ENCODE data around the gene PAWR.

Gene PAWR

DNA sequence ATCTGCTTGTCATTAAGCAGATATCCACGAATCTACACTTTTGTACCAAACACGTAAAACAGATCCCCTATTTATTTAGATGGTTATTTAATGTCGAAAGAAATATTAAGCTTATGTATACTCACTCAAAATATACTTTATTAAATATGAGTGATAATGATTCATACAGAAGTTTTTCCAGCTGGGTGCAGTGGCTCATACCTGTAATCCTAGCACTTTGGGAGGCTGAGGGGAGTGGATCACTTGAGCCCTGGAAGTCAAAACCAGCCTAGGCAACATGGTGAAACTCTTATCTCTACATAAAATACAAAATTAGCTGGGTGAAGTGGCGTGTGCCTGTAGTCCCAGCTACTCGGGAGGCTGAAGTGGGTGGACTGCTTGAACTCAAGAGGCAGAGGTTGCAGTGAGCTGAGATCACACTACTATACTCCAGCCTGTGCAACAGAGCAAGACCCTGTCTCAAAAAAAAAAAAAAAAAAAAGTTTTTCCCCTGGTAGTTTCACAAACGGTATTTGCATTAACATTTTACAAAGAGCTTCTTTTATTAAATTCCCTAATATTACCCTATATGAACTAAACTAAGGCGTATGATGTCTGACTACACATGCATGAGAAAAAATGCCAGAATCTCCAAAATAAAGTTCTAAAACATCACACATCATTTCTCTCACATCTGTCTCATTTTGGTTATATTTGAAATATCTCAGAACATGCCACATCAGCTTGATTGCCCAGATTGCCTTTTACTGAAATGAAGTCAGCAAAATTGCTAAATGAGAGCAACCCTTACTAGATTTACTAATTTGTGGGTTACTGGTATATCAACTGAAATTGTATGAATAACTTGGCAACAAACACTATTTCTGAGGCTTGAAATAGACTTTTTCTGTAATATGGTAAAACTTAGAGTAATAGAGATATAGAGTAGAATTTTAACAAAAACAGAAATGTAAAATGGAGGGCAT is 74.9 kb downstream of the PAWR start:
- H3K27ac ChIP-seq = no peak overlapping the region
- TF ChIP-seq, protein P1, sequence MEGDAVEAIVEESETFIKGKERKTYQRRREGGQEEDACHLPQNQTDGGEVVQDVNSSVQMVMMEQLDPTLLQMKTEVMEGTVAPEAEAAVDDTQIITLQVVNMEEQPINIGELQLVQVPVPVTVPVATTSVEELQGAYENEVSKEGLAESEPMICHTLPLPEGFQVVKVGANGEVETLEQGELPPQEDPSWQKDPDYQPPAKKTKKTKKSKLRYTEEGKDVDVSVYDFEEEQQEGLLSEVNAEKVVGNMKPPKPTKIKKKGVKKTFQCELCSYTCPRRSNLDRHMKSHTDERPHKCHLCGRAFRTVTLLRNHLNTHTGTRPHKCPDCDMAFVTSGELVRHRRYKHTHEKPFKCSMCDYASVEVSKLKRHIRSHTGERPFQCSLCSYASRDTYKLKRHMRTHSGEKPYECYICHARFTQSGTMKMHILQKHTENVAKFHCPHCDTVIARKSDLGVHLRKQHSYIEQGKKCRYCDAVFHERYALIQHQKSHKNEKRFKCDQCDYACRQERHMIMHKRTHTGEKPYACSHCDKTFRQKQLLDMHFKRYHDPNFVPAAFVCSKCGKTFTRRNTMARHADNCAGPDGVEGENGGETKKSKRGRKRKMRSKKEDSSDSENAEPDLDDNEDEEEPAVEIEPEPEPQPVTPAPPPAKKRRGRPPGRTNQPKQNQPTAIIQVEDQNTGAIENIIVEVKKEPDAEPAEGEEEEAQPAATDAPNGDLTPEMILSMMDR (conservative IDR thresholded peaks at IDR 0.05) = no peak
- TF ChIP-seq ZFX (IDR thresholded peaks at IDR 0.05) = no peak

DNA sequence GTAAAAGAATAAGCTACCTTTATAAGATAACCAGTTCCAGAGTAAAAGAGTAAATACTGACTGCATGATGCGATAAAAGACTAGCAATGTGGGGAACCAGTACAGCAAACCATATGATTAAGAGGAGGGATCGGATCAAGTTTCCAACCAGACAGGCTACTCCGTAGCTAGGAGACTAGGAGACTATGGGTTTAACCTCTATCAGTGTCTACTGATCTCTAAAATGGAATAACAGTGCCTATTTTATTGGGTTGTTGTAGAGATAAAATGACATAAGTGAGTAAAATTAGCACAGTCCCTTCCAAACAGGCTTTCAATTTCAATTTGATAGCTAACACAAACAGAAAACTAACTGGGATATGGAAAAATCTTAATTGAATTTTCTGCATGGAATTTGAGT is 76.0 kb downstream of the PAWR start:
- no peak for TF ChIP-seq ZFX (IDR thresholded peaks at IDR 0.05)
- TF ChIP-seq, protein P1 (conservative IDR thresholded peaks at IDR 0.05) = no peak
- H3K27ac ChIP-seq = no peak overlapping the region

DNA sequence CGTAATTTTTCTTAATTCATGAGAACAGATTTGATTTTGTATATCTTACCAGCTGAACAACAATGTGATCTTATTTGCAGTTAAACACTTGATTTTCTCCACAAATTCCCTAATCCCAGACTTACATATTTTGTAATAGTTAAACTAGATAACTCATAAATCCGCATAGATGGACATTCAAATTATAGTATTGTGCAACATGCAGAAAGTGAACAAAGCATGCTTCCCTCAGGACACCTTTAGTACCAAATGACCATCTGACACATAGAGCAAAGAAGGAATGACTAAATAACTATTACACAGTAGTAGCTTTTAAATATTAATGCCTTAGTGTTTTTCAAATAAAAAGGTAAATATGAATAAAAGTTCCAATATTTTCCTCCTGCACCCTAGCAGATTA is 88.9 kb downstream of the PAWR start:
- no peak for TF ChIP-seq ZFX (IDR thresholded peaks at IDR 0.05)
- TF ChIP-seq, protein P1 (conservative IDR thresholded peaks at IDR 0.05) = no peak
- H3K27ac ChIP-seq = no peak overlapping the region

DNA sequence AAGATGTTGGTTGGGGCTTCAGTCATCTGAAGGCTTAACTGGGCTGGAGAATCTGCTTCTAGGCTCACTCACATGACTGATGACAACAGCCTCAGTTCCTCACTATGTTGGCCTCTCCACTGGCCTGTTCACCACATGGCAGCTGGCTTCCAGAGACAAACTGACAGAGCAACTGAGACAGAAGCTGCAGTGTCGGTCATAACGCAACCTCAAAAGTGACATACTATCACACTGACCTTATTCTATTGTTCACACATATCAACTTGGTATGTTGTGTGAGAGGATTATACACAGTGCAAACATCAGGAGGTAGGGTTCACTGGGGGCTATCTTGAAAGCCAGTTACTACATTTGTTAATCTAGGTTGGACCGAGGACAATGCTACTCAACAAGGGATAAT is 92.9 kb downstream of the PAWR start:
- no peak for TF ChIP-seq ZFX (IDR thresholded peaks at IDR 0.05)
- TF ChIP-seq, protein P1 (conservative IDR thresholded peaks at IDR 0.05) = no peak
- no peak overlapping the region for H3K27ac ChIP-seq

DNA sequence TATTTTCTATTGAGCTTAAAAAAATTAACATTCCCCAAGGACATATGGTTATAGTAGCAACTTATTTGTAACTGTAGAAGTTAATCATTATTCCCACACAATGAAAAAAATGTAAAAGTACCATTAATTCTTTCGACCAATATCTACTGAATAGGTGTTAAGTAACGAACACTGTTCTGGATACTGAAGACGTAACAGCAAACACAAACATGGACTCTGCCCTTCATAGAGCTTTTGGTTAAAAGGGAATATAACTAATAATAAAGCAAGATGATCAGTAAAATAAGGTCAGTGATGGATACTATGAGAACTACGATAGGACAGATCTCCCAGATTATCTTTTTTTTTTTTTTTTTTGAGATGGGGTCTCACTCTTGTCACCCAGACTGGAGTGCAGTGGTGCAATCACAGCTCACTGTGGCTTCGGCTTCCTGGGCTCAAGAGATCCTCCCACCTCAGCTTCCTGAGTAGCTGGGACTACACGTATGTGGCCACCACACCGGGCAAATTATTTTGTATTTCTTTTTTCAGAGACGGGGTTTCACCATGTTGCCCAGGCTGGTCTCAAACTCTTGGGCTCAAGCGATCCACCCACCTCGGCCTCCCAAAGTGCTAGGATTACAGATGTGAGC is 93.9 kb downstream of the PAWR start:
- no peak overlapping the region for H3K27ac ChIP-seq
- no peak for TF ChIP-seq ZFX (IDR thresholded peaks at IDR 0.05)
- TF ChIP-seq, protein P1 (conservative IDR thresholded peaks at IDR 0.05) = no peak

DNA sequence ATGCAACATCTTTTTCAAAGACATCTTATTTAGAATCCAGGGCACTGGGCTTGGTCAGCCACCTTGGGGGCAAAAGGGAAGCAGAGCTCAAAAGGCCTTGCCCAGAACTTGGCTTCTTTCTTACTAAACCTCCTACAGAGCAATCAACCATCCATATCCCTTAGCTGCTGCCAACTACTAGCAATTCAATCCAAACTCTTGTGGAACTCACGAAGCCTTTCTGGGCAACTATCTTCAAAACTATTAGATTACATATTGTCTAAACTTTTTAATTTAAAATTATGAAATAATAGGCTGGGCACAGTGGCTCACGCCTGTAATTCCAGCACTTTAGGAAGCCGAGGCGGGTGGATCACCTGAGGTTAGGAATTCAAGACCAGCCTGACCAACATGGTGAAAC is 95.5 kb downstream of the PAWR start:
- no peak overlapping the region for H3K27ac ChIP-seq
- TF ChIP-seq ZFX (IDR thresholded peaks at IDR 0.05) = no peak
- TF ChIP-seq, protein P1 (conservative IDR thresholded peaks at IDR 0.05) = no peak

DNA sequence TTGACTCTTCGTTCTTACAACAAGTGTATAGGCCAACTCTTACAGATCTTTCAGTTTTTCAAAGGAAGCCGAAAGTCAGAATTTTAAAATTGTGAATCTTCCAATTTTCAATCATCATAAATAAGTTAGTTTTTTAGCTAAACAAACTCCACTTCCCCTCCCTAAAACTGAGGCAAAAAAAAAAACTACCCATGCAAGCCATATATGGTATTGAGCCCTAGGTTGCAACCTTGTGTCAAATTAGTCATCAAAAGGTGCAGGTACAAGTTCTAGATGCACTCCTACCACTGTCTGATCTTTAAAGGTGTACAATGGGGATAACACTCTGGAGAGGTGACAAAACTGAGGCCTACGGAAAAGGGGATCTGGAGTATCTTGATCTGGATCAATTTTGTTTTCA is 97.9 kb downstream of the PAWR start:
- no peak overlapping the region for H3K27ac ChIP-seq
- TF ChIP-seq, protein P1 (conservative IDR thresholded peaks at IDR 0.05) = no peak
- TF ChIP-seq ZFX (IDR thresholded peaks at IDR 0.05) = no peak

Measured in C4-2B (cell line).